Esophagus squamous epithelium (tissue), 4 donors: ENCODE results near the gene CREBRF.

Experiments used
- POLR2A ChIP-seq, 4 donors: fragments of 450-650 bp; IDR thresholded peaks; one replicate each; pipeline ENCODE4 v1.6.1; 2017; ENCODE audit warnings: antibody characterized with exemption in 4 of 4, mild to moderate bottlenecking in 4 of 4, moderate library complexity in 3 of 4
- TF ChIP-seq, protein P1 (sequence below), 6 experiments: fragments of 450-650 bp in 4 of 6; fragments of 200-600 bp in 2 of 6; sonication (generic) in 2 of 6; IDR thresholded peaks; one replicate each; pipeline ENCODE4 v1.5.1; 2016 to 2019; ENCODE audit warnings: antibody characterized with exemption in 6 of 6, mild to moderate bottlenecking in 4 of 6, moderate library complexity in 4 of 6

DNA sequence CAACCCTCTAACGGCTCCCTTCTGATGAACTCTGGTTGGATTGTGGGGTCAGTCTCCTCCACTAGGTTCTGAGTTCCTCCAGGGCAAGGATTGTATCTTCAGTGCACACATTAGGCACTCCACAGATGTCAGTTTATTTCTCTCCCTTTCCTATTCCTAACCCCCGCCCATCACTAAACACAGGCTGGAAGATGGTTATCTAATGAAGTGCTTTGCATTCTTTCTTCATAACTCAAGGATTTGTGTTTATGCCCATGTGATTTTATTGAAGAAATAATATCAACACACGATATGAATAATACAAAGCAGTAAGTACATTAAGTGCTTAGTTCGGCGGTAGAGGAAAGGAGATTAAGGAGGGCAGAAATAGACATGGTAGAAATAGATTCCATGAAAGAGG is 4.4 kb upstream of the CREBRF start:
- TF ChIP-seq, protein P1, sequence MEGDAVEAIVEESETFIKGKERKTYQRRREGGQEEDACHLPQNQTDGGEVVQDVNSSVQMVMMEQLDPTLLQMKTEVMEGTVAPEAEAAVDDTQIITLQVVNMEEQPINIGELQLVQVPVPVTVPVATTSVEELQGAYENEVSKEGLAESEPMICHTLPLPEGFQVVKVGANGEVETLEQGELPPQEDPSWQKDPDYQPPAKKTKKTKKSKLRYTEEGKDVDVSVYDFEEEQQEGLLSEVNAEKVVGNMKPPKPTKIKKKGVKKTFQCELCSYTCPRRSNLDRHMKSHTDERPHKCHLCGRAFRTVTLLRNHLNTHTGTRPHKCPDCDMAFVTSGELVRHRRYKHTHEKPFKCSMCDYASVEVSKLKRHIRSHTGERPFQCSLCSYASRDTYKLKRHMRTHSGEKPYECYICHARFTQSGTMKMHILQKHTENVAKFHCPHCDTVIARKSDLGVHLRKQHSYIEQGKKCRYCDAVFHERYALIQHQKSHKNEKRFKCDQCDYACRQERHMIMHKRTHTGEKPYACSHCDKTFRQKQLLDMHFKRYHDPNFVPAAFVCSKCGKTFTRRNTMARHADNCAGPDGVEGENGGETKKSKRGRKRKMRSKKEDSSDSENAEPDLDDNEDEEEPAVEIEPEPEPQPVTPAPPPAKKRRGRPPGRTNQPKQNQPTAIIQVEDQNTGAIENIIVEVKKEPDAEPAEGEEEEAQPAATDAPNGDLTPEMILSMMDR (IDR thresholded peaks at IDR 0.05), result no peak
- TF ChIP-seq POLR2A (IDR thresholded peaks at IDR 0.05), result no peak
